HCT116 (cell line): ENCODE data around the gene TAPBPL. TPM values are rescaled to one million over a fixed set of nuclear protein-coding genes. Genes with fewer than 3 reads are reported as not detected.

Source experiments
- ATAC-seq: fragments of 200-7000 bp; cut with Tn5 transposase; 2 replicates; pipeline ENCODE4 v1.9.1; 2020; ENCODE audit warnings: mild to moderate bottlenecking, moderate library complexity
- BruUV-seq: library from RNA; stranded (reverse); fragments of 400-500 nt; replicated peaks from 2 replicates; lab custom pipeline; 2021; lab: Mats Ljungman, UMichigan
- CTCF ChIA-PET: fragments of 300-600 bp; sonication (Branson Sonifier 250); formaldehyde crosslinking; loops from one replicate; lab custom pipeline; 2021; ENCODE audit warnings: antibody characterized with exemption; lab: Charles Lee
- POLR2A ChIA-PET: fragments of 300-600, 350-600 bp; sonication (Branson Sonifier 250); formaldehyde crosslinking; loops from one replicate; lab custom pipeline; 2021; ENCODE audit warnings: antibody characterized with exemption; lab: Charles Lee
- RAD21 ChIA-PET, 2 experiments: fragments of 300-600 bp; sonication (Branson Sonifier 250); formaldehyde crosslinking; loops; one replicate each; lab custom pipeline; 2023; ENCODE audit warnings: low total read pairs in 2 of 2; ENCODE audit not compliant: uncharacterized antibody in 2 of 2, unreplicated experiment in 2 of 2, low non-redundant PET in 1 of 2; lab: Charles Lee
- DNase-seq: peaks from one replicate; pipeline ENCODE4 v3.0.0-alpha.2; 2010; ENCODE audit warnings: low read depth, low spot score
- H2AFZ ChIP-seq: fragments of 200-600 bp; shearing (Covaris generic), sonication (generic); 2 replicates; pipeline ENCODE4 v1.6.1; 2017; ENCODE audit warnings: low read depth, mixed run types, mixed read lengths, antibody characterized with exemption, low read length; ENCODE audit not compliant: poor library complexity, severe bottlenecking
- H3K27ac ChIP-seq: 2 replicates; pipeline ENCODE4 v1.5.1; 2012; ENCODE audit warnings: low read depth, low read length
- H3K27me3 ChIP-seq: fragments of 200-600 bp; sonication (generic); 2 replicates; pipeline ENCODE4 v1.6.1; 2016; ENCODE audit warnings: mixed run types, low read length, mixed read lengths; ENCODE audit not compliant: insufficient read depth
- H3K36me3 ChIP-seq, 2 experiments: fragments of 200-500 bp in 1 of 2; fragments of 200-600 bp in 1 of 2; sonication (Bioruptor generic) in 1 of 2; sonication (generic) in 1 of 2; 2 replicates each; pipeline versions ENCODE4 v1.5.1 to v1.6.1; 2014 to 2016; ENCODE audit warnings: low read length in 2 of 2, inconsistent platforms in 1 of 2, mixed read lengths in 1 of 2, mixed run types in 1 of 2; ENCODE audit not compliant: insufficient read depth in 2 of 2, control insufficient read depth in 1 of 2
- H3K4me1 ChIP-seq, 2 experiments: fragments of 200-600 bp in 1 of 2; sonication (generic) in 1 of 2; 2 replicates each; pipeline versions ENCODE4 v1.5.1 to v1.6.1; 2012 to 2017; ENCODE audit warnings: low read length in 2 of 2, inconsistent platforms in 1 of 2, mild to moderate bottlenecking in 1 of 2, mixed read lengths in 1 of 2, mixed run types in 1 of 2, moderate library complexity in 1 of 2; ENCODE audit not compliant: insufficient read depth in 2 of 2, control insufficient read depth in 1 of 2
- H3K4me2 ChIP-seq: fragments of 200-600 bp; sonication (generic); 2 replicates; pipeline ENCODE4 v1.6.1; 2017; ENCODE audit warnings: mixed run types, low read length, mixed read lengths
- H3K4me3 ChIP-seq, 2 experiments: fragments of 200-600 bp in 1 of 2; sonication (generic) in 1 of 2; replicated peaks in 1 of 2; 2 replicates each; pipeline ENCODE4 v1.5.1; 2011 to 2016; ENCODE audit warnings: low read length in 2 of 2, control low read depth in 1 of 2, low read depth in 1 of 2, mild to moderate bottlenecking in 1 of 2, mixed read lengths in 1 of 2, mixed run types in 1 of 2
- H3K79me2 ChIP-seq: fragments of 200-600 bp; sonication (generic); 2 replicates; pipeline ENCODE4 v1.6.1; 2017; ENCODE audit warnings: mild to moderate bottlenecking, mixed run types, low read length, moderate library complexity, mixed read lengths; ENCODE audit not compliant: insufficient read depth
- H3K9ac ChIP-seq: fragments of 200-600 bp; sonication (generic); 2 replicates; pipeline ENCODE4 v1.6.1; 2016; ENCODE audit warnings: low read length, mixed read lengths
- H3K9me2 ChIP-seq: fragments of 200-600 bp; sonication (generic), shearing (Covaris generic); 2 replicates; pipeline ENCODE4 v1.6.1; 2017; ENCODE audit warnings: mixed run types, mild to moderate bottlenecking, moderate library complexity; ENCODE audit not compliant: insufficient read depth
- H3K9me3 ChIP-seq, 2 experiments: fragments of 200-500 bp in 1 of 2; fragments of 200-600 bp in 1 of 2; sonication (Bioruptor generic) in 1 of 2; sonication (generic) in 1 of 2; 2 replicates each; pipeline ENCODE4 v1.6.1; 2014 to 2017; ENCODE audit warnings: low read length in 2 of 2, mixed read lengths in 2 of 2, inconsistent platforms in 1 of 2, low read depth in 1 of 2, mild to moderate bottlenecking in 1 of 2, mixed run types in 1 of 2, moderate library complexity in 1 of 2; ENCODE audit not compliant: control insufficient read depth in 1 of 2, insufficient read depth in 1 of 2
- H4K20me1 ChIP-seq: fragments of 200-600 bp; sonication (generic), shearing (Covaris generic); 2 replicates; pipeline ENCODE4 v1.6.1; 2017; ENCODE audit warnings: mixed run types, mild to moderate bottlenecking, moderate library complexity; ENCODE audit not compliant: insufficient read depth
- EGR1 ChIP-seq: IDR thresholded peaks from 2 replicates; pipeline ENCODE4 v1.6.1; 2012; ENCODE audit warnings: low read depth
- ELF1 ChIP-seq: IDR thresholded peaks from 2 replicates; pipeline ENCODE4 v1.6.1; 2012; ENCODE audit warnings: low read depth, borderline replicate concordance
- EZH2 ChIP-seq: fragments of 200-600 bp; sonication (generic); IDR thresholded peaks from 2 replicates; pipeline ENCODE4 v1.6.1; 2017; ENCODE audit warnings: antibody characterized with exemption, mixed run types
- EZH2phosphoT487 ChIP-seq: fragments of 200-600 bp; IDR thresholded peaks from 2 replicates; pipeline ENCODE4 v1.6.1; 2018; ENCODE audit warnings: antibody characterized with exemption, borderline replicate concordance
- FOSL1 ChIP-seq: IDR thresholded peaks from 2 replicates; pipeline ENCODE4 v1.6.1; 2012; ENCODE audit warnings: low read depth
- JUND ChIP-seq: IDR thresholded peaks from 2 replicates; pipeline ENCODE4 v1.6.1; 2012
- MAX ChIP-seq: IDR thresholded peaks from 2 replicates; pipeline ENCODE4 v1.6.1; 2012
- POLR2A ChIP-seq: IDR thresholded peaks from 2 replicates; pipeline ENCODE4 v1.7.0; 2011; ENCODE audit warnings: borderline replicate concordance; ENCODE audit not compliant: insufficient read depth, insufficient read length; ENCODE audit errors: extremely low read depth
- POLR2AphosphoS5 ChIP-seq: IDR thresholded peaks from 2 replicates; pipeline ENCODE4 v1.6.1; 2011; ENCODE audit warnings: mild to moderate bottlenecking, low read depth, low read length, moderate library complexity
- RAD21 ChIP-seq: IDR thresholded peaks from 2 replicates; pipeline ENCODE4 v1.6.1; 2012; ENCODE audit warnings: low read depth, mild to moderate bottlenecking
- SIN3A ChIP-seq: IDR thresholded peaks from 2 replicates; pipeline ENCODE4 v1.6.1; 2012; ENCODE audit warnings: low read depth
- TCF7L2 ChIP-seq: IDR thresholded peaks from 2 replicates; pipeline ENCODE4 v1.7.0; 2011; ENCODE audit warnings: borderline replicate concordance, inconsistent platforms; ENCODE audit not compliant: insufficient read depth, insufficient read length; ENCODE audit errors: extremely low read depth
- ZFX ChIP-seq: fragments of 450-650 bp; IDR thresholded peaks from 2 replicates; pipeline ENCODE4 v1.6.1; 2017
- ZNF274 ChIP-seq: fragments of 200-500 bp; sonication (Bioruptor generic); IDR thresholded peaks from 2 replicates; pipeline ENCODE4 v1.6.1; 2014; ENCODE audit warnings: mild to moderate bottlenecking, low read depth, low read length, inconsistent platforms
- intact Hi-C: fragments of 100-400 bp; cut with micrococcal nuclease; formaldehyde crosslinking; loops from 2 replicates; pipeline ENCODE4 v1.10.0; 2022
- total RNA-seq: library from RNA; stranded (reverse); gene quantifications from one replicate; pipeline ENCODE4 v1.2.1, GENCODE V29; 2021; ENCODE audit not compliant: unreplicated experiment
- TF ChIP-seq, protein P1 (sequence below): IDR thresholded peaks from 2 replicates; pipeline ENCODE4 v1.6.1; 2012; ENCODE audit warnings: low read depth
- TF ChIP-seq, protein P2 (sequence below): IDR thresholded peaks from 2 replicates; pipeline ENCODE4 v1.6.1; 2011; ENCODE audit warnings: mild to moderate bottlenecking, low read length, moderate library complexity; ENCODE audit not compliant: insufficient replicate concordance; ENCODE audit errors: extremely low read depth
- TF ChIP-seq, protein P3 (sequence below), 3 experiments: fragments of 200-600 bp in 1 of 3; sonication (generic) in 1 of 3; IDR thresholded peaks in 2 of 3; conservative IDR thresholded peaks in 1 of 3; 2 replicates each; pipeline ENCODE4 v1.5.1; 2012 to 2017; ENCODE audit warnings: low read depth in 2 of 3, low read length in 2 of 3, antibody characterized with exemption in 1 of 3, borderline replicate concordance in 1 of 3, control low read depth in 1 of 3, mild to moderate bottlenecking in 1 of 3, mixed read lengths in 1 of 3, mixed run types in 1 of 3, moderate library complexity in 1 of 3; ENCODE audit not compliant: insufficient read depth in 1 of 3

The TAPBPL gene
- total RNA-seq, 1 experiment from 2014 or later = 0.54 TPM

DNA sequence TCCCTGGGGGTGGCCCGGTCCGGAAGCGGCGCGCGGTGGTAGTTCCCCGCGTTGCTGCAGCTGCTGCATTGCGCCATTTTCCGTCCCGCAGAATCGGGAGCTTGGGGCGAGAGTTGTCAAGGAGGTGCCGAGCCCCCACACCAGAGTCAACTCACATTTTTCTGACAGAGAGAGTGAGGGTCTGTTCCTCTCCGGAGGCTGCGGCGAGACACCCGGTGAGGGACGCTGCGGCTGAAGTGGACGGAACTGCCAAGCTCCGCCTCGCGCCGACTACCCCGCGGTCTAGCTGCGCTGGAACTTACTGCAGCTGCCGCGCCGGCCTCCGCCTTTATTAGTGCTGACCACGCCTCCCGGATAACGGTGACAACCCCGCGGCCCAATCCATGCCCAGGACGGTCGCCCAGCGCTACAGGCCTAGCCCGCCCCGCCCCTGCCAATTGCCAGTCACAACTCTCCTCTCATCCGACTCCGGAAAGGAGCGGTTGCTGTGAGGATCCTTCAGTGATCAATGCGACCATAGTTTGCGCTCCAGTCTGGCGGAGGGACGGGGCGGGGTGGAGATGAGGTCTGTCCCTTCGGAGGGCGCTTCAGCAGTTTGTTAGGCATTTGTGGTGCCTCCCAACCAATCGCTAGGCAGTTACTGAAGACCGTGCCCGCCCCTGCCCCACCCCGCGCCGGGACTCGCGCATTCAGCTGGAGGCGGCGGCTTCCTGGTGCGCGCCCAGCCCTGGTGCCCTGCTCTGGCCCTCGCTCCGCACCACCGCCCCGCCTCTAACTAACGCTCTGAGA lies 18.7 kb downstream of the TAPBPL start, which contains the start of gene VAMP1:
Gene VAMP1, minus strand, starts transcription at position 303 of the 789 bp plus-strand sequence. Its CDS starts 146 bp downstream, at position 157.
- no peaks in the 10 kb centered on the region; the same call in 1 of the 2 replicates for H3K79me2 ChIP-seq
- H3K4me3 ChIP-seq = peak within 1 kb of the TSS; percentile 62 to 88
- peaks cover 11 to 27% of the 10 kb centered on the region in 2 experiments for H3K4me1 ChIP-seq
- ChIA-PET POLR2A (interaction anchor here (0.7 to 2.9 kb wide), 24 partner anchors 10 to 183 kb away, joined by 3 to 18 read pairs (median 4); partner anchors contain the start of genes GAPDH, LPAR5, LTBR and MRPL51), CTCF (interaction anchor here (0.6 to 1.4 kb wide), 4 partner anchors 14 to 284 kb away, joined by 3 to 6 read pairs (median 4); no protein-coding TSS in a partner anchor), RAD21 (interaction anchor here (0.6 to 1.1 kb wide), 3 partner anchors 23 to 74 kb away, joined by 3 to 13 read pairs (median 3); partner anchors contain the start of gene MRPL51 (in 1 of the 2))
- 0 out of 4 replicates have a peak, but pooled peaks cover 0 to 5% of the 10 kb centered on the region in 2 experiments for H3K36me3 ChIP-seq
- H3K4me2 ChIP-seq = peak within 1 kb of the TSS; percentile 100
- BruUV-seq = no TSS peak
- H2AFZ ChIP-seq = peak within 1 kb of the TSS; percentile 94
- intact Hi-C loops = loop anchor here (2.0 kb wide), 1 partner anchor 40 kb away; no protein-coding TSS in a partner anchor
- H3K9me2 ChIP-seq = no peaks in the 10 kb centered on the region
- H3K9me3 ChIP-seq = no peaks in the 10 kb centered on the region
- DNase-seq (peak; percentile 94), ATAC-seq (peak; percentile 94)
- H4K20me1 ChIP-seq = no peaks in the 10 kb centered on the region
- H3K27me3 ChIP-seq = no peaks in the 10 kb centered on the region
- peak within 1 kb of the TSS; percentile 72 for H3K27ac ChIP-seq
- H3K9ac ChIP-seq = peak within 1 kb of the TSS; percentile 85
- TF ChIP-seq ZNF274 (no peak), POLR2A (peak; percentile 99), EZH2phosphoT487 (no peak), EZH2 (no peak), POLR2AphosphoS5 (peak; percentile 99), JUND (no peak), RAD21 (no peak), ZFX (peak; percentile 25; the same call in 1 of the 2 replicates), FOSL1 (no peak), MAX (peak; percentile 68; the same call in 1 of the 2 replicates), EGR1 (no peak), TCF7L2 (peak; percentile 52), ELF1 (no peak; the same call in 1 of the 2 replicates), SIN3A (peak; percentile 78)
- TF ChIP-seq, protein P1, sequence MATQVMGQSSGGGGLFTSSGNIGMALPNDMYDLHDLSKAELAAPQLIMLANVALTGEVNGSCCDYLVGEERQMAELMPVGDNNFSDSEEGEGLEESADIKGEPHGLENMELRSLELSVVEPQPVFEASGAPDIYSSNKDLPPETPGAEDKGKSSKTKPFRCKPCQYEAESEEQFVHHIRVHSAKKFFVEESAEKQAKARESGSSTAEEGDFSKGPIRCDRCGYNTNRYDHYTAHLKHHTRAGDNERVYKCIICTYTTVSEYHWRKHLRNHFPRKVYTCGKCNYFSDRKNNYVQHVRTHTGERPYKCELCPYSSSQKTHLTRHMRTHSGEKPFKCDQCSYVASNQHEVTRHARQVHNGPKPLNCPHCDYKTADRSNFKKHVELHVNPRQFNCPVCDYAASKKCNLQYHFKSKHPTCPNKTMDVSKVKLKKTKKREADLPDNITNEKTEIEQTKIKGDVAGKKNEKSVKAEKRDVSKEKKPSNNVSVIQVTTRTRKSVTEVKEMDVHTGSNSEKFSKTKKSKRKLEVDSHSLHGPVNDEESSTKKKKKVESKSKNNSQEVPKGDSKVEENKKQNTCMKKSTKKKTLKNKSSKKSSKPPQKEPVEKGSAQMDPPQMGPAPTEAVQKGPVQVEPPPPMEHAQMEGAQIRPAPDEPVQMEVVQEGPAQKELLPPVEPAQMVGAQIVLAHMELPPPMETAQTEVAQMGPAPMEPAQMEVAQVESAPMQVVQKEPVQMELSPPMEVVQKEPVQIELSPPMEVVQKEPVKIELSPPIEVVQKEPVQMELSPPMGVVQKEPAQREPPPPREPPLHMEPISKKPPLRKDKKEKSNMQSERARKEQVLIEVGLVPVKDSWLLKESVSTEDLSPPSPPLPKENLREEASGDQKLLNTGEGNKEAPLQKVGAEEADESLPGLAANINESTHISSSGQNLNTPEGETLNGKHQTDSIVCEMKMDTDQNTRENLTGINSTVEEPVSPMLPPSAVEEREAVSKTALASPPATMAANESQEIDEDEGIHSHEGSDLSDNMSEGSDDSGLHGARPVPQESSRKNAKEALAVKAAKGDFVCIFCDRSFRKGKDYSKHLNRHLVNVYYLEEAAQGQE = no peak
- TF ChIP-seq, protein P2, sequence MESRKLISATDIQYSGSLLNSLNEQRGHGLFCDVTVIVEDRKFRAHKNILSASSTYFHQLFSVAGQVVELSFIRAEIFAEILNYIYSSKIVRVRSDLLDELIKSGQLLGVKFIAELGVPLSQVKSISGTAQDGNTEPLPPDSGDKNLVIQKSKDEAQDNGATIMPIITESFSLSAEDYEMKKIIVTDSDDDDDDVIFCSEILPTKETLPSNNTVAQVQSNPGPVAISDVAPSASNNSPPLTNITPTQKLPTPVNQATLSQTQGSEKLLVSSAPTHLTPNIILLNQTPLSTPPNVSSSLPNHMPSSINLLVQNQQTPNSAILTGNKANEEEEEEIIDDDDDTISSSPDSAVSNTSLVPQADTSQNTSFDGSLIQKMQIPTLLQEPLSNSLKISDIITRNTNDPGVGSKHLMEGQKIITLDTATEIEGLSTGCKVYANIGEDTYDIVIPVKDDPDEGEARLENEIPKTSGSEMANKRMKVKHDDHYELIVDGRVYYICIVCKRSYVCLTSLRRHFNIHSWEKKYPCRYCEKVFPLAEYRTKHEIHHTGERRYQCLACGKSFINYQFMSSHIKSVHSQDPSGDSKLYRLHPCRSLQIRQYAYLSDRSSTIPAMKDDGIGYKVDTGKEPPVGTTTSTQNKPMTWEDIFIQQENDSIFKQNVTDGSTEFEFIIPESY = no peak
- TF ChIP-seq, protein P3, sequence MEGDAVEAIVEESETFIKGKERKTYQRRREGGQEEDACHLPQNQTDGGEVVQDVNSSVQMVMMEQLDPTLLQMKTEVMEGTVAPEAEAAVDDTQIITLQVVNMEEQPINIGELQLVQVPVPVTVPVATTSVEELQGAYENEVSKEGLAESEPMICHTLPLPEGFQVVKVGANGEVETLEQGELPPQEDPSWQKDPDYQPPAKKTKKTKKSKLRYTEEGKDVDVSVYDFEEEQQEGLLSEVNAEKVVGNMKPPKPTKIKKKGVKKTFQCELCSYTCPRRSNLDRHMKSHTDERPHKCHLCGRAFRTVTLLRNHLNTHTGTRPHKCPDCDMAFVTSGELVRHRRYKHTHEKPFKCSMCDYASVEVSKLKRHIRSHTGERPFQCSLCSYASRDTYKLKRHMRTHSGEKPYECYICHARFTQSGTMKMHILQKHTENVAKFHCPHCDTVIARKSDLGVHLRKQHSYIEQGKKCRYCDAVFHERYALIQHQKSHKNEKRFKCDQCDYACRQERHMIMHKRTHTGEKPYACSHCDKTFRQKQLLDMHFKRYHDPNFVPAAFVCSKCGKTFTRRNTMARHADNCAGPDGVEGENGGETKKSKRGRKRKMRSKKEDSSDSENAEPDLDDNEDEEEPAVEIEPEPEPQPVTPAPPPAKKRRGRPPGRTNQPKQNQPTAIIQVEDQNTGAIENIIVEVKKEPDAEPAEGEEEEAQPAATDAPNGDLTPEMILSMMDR (IDR thresholded peaks at IDR 0.05 in 2 of 3, conservative IDR thresholded peaks at IDR 0.05 in 1 of 3; ENCODE audit: borderline replicate concordance in 1 of 3, insufficient read depth in 1 of 3, low read depth in 2 of 3, low read length in 2 of 3) = no peak
